ENCODE results near the gene MYO15A. TPM values are rescaled to one million over a fixed set of nuclear protein-coding genes. Genes with fewer than 3 reads are reported as not detected.

Gene MYO15A
- total RNA-seq, 1 experiment from 2014 or later, result 0.36 TPM

- no peaks in the 10 kb centered on the region for H3K9me3 ChIP-seq (ENCODE audit: control insufficient read depth, insufficient read depth, low read depth, low read length)
- in situ Hi-C loops (cut with HindIII; ENCODE audit: low pct_unique_long_range_greater_than_20kb, low sequenced_read_pairs), result no loop called here
- ATAC-seq, result no peak
- peaks cover 10% of the 10 kb centered on the region for H3K4me1 ChIP-seq (ENCODE audit: control insufficient read depth, insufficient read depth, low read length)
- POLR2A ChIA-PET, result no interaction called here
- H3K4me3 ChIP-seq (ENCODE audit: low read depth in 2 of 2, low read length in 2 of 2), result no peak overlapping the region
- TF ChIP-seq CTCF (IDR thresholded peaks at IDR 0.05) (no peak), POLR2AphosphoS5 (IDR thresholded peaks at IDR 0.05; ENCODE audit: low read depth, low read length) (no peak), TCF7L2 (IDR thresholded peaks at IDR 0.05; ENCODE audit: low read depth, low read length) (no peak), SIN3A (IDR thresholded peaks at IDR 0.05; ENCODE audit: borderline replicate concordance, insufficient read depth, low read depth, low read length) (no peak)
- TF ChIP-seq, protein P1, sequence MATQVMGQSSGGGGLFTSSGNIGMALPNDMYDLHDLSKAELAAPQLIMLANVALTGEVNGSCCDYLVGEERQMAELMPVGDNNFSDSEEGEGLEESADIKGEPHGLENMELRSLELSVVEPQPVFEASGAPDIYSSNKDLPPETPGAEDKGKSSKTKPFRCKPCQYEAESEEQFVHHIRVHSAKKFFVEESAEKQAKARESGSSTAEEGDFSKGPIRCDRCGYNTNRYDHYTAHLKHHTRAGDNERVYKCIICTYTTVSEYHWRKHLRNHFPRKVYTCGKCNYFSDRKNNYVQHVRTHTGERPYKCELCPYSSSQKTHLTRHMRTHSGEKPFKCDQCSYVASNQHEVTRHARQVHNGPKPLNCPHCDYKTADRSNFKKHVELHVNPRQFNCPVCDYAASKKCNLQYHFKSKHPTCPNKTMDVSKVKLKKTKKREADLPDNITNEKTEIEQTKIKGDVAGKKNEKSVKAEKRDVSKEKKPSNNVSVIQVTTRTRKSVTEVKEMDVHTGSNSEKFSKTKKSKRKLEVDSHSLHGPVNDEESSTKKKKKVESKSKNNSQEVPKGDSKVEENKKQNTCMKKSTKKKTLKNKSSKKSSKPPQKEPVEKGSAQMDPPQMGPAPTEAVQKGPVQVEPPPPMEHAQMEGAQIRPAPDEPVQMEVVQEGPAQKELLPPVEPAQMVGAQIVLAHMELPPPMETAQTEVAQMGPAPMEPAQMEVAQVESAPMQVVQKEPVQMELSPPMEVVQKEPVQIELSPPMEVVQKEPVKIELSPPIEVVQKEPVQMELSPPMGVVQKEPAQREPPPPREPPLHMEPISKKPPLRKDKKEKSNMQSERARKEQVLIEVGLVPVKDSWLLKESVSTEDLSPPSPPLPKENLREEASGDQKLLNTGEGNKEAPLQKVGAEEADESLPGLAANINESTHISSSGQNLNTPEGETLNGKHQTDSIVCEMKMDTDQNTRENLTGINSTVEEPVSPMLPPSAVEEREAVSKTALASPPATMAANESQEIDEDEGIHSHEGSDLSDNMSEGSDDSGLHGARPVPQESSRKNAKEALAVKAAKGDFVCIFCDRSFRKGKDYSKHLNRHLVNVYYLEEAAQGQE (IDR thresholded peaks at IDR 0.05; ENCODE audit: insufficient read depth in 1 of 2, low read depth in 2 of 2, low read length in 1 of 2), result no peak
- no peaks in the 10 kb centered on the region for H3K27me3 ChIP-seq (ENCODE audit: control insufficient read depth, insufficient read depth, low read length)
- BruUV-seq (replicated peaks), result TSS peak; percentile 16
- CTCF ChIA-PET, result no interaction called here
- no peak overlapping the region for H3K27ac ChIP-seq (ENCODE audit: low read length)
- peaks cover 19% of the 10 kb centered on the region for H3K36me3 ChIP-seq (ENCODE audit: control insufficient read depth, insufficient read depth, low read length)
- no peak for DNase-seq (ENCODE audit: low read depth, low spot score)
- intact Hi-C loops (cut with micrococcal nuclease; ENCODE audit: unreplicated experiment), result no loop called here
These were observed 86.7 kb downstream of the MYO15A start for GRCh38 chr17:18195246-18195645.

DNA sequence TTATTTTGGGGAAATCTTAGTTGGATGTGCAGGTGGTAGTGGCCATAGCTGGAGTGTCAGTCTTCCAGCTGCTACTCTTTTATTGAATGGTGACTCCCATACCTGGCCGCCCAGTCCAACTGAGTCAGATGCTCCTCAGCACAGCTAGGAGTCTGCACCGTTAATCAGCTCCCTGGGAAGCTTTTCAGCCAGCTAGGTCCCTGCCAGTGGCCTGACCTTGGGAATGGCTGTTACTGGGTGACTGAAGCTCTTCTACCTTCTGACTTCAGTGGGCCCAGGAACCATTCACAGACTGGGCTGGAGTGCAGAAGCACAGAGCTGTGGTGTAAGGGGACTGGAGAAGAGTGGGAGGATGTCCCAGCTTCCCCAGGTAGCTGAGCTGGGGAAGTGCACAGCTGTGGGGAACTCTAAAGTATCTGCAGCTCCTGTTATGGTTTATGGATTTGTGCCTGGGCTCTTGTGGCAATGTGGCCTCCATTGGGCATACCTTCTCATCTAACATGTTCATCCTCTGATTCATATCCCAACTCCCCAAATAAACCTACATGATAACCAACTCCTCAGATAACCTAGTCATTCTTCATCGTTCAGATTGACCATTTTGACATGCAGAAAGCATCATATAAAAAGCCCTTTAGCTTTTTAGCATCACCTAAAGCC, 89.1 kb downstream of the MYO15A start:
- TF ChIP-seq CTCF (IDR thresholded peaks at IDR 0.05), result no peak
- no peak for DNase-seq (ENCODE audit: low read depth, low spot score)
- Histone ChIP-seq H3K27me3 (ENCODE audit: control insufficient read depth, insufficient read depth, low read length) (no peaks in the 10 kb centered on the region), H3K4me3 (ENCODE audit: low read depth in 2 of 2, low read length in 2 of 2) (no peak overlapping the region), H3K4me1 (ENCODE audit: control insufficient read depth, insufficient read depth, low read length) (no peaks in the 10 kb centered on the region), H3K27ac (ENCODE audit: low read length) (no peak overlapping the region), H3K9me3 (ENCODE audit: control insufficient read depth, insufficient read depth, low read depth, low read length) (no peaks in the 10 kb centered on the region), H3K36me3 (ENCODE audit: control insufficient read depth, insufficient read depth, low read length) (peaks cover 19% of the 10 kb centered on the region)
- CTCF ChIA-PET, result no interaction called here
- no peak for ATAC-seq
- POLR2A ChIA-PET, result no interaction called here
- no TSS peak for BruUV-seq (replicated peaks)
- in situ Hi-C loops (cut with HindIII; ENCODE audit: low pct_unique_long_range_greater_than_20kb, low sequenced_read_pairs) (no loop called here), intact Hi-C loops (cut with micrococcal nuclease; ENCODE audit: unreplicated experiment) (no loop called here)

Data from Panc1 (cell line).